ENCODE data around the gene BOD1.

BOD1 gene

DNA sequence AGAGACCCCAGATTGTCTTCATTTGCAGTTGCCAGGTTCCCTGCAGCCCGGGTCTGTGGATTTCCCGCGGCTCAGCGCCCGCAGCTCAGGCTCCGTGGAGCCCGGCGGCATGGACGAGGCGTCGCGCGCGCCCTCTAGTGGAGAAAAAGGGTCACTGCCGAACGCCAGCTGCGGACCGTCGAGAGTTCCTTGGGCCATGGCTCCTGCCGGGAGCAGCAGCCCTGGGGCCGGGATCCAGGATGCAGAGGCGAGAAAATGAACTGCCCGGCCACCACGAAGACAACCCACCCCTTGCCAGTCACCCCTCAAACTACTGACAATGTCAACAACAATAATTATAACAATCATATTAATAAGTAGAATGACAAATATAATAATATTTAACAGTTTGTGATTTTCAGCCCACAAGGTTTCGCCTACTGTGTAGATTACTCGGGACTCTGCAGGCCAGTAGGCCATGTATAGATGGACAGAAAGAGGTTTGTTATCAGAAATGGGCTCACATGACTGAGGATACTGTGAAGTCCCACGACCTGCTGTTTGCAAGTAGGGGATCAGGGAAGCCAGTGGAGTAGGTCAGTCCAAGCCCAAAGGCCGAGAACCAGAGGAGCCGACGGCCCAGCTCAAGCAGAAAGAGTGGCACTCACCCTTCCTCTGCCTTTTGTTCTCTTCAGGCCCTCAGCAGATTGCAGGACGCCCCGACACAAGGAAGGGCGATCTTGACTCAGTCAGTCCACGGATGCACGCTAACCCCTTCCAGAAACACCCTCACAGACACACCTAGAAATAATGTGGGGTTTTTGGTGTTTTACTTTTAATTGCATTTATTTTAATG is 43.1 kb downstream of the BOD1 start:
- peak; percentile 54 for DNase-seq

DNA sequence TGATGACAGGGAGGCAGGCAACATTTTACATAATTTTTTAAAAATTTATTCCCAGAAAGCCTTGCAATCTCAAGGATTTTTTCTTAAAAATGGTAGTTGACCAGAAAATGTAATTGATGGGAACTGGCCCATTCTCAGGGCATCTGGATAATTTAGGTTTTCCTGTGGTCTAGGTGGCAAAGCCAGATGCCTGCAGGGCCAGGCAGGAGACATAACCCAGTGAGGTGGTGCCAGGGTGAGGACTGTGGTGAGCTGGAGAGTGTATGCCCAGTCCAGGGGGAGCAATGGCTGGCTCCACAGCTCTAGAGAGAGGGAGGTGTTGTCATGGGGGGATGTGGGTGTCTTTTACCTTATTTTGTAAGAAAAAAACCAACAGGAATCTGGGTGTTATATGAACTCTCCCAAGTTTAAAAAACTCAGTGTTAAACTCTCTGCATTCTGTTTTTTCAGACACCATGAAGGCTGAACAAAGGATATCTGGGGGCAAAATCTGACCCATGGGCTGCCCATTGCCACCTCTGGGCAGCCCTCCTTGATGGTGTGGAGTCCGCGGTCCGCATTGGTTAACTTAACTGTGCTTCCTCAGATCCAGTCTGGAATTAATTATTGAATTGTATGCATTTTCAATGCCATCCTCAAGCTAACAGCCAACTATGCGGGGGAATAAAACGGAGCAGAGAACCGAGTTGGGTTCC is 43.9 kb downstream of the BOD1 start:
- DNase-seq, result no peak

DNA sequence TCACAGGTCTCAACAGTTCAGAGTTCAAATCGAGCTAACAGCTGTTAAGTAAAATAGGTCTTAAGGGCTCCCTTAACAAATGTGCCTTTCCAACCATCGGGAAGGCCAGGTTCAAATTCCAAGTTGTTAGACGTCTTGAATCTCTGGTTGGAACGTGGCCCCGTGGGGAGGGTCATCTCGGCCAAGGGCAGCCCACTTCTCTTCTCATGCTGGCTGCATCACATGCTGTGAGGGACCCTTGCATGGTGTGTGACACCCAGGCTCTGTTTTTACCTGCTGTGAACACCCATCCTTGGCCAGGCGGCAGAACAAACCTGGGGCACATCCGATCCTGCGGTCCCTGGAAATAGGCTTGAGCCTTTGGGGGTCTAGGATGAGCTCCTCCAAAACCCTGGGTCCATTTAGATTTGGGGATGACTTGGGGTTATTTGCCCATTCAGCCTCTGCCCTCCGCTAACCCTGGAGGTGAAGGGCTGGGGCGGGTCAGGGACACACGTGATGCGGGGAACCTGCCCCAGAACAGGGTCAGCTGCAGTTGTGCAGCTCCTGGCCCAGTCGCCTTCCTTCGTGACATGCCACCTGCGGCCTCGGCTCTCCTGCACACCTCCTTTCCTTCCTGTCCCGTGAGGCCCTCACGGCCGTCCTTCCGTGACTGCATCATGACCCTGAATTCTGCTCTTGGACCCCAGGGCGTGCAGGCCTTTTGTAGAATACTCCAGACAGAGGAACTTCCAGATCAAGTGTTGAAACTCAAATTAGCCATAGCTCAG is 45.9 kb downstream of the BOD1 start:
- no peak for DNase-seq

DNA sequence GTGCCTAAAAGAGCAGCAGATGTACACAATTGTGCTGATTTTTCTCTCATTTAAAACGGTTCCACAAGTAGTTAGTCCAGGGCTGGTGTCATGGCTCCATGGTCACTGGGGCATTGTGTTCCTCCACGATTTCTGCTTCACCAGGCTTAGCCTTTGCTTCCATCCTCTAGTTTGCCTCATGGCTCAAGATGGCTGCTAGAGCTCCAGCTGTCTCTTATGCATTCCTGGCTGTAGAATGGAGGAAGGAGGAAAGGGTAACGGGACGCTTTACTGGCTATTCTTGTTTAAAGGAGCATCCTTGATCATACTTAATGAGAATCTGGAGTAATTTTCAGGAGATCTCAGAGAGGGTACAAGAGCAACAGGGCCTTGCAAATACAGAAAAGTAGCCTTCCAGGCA is 47.7 kb downstream of the BOD1 start:
- DNase-seq, result no peak

DNA sequence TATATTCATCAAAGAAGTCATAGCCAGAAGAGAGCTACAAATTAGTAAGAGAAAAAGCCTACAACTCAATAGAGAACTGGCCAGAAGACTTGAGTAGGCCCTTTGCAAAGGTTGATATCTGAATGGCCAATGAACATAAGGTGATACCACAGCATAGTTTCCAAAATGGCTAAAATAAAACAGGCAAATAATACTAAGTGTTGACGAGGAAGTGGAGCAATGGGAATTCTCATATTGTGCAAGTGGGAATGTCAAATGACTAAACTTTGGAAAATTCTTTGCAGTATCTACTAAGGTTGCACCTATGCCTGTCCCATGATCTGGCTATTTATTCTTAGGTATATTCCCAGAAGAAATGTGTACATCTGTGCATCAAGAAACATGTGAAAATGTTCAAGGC is 48.3 kb downstream of the BOD1 start:
- DNase-seq, result no peak

DNA sequence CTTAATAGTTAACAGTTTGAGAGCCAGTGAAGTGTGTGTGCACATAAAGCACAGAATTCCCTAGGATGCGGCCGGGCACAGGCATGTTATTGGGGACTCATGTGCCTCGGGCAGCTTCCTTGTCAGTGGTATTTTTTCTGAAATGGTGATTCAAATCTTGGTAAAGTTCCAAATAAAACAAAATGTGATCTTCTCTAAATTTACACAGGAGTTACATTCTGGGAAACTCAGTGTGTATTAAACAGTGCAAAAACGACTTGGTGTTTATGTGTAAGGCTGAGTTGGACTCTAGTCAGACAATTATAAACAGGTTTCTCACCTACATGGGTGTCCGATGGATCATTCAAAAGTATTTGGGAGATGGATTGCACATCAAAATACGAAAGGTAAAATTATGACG is 48.9 kb downstream of the BOD1 start:
- DNase-seq, result no peak

DNA sequence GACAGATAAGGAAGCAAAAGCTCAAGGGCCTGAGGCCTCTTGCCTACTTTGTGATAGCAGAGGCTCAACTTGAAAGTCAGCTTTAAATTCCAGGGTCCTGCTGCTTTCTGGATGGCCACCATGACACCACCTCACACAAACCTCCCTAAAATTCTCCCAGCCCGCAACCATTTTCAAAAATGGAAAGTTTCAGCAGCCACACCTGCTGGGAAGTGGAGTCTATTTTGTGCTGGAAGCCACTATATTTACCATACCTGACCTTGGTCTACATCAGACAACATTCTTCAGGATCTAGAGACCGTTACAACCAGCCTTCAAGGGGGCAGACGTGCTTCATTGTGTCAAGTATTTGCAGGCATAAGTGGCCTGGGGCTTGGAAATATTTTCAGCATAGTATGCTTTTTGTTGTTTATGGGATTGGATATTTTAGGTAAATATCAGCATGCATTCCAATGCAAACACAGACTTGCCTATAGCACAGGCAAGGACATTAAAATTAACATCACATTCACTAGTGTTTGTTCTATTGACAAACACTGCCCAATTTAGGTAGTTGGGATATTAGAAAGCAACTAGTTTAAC is 50.9 kb downstream of the BOD1 start:
- DNase-seq, result no peak

DNA sequence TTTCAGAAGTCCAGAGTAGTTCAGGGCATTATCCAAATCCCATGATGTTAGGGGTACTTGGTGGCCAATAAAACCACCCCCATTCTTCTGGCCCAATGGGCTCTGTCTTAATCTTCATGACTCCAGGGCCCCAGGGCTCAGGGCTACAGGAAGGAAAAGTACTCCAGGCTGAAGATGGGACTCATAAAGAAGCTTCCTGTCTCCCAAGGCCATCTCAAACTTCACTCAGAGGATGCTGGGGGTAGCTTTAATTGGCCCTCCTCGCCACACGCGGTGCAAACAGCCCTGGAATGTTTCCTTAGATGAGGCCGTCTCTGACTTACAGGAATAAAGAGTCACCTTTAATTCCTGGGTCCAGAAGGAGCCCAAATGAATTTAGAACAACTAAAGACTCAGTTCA is 52.3 kb downstream of the BOD1 start:
- no peak for DNase-seq

DNA sequence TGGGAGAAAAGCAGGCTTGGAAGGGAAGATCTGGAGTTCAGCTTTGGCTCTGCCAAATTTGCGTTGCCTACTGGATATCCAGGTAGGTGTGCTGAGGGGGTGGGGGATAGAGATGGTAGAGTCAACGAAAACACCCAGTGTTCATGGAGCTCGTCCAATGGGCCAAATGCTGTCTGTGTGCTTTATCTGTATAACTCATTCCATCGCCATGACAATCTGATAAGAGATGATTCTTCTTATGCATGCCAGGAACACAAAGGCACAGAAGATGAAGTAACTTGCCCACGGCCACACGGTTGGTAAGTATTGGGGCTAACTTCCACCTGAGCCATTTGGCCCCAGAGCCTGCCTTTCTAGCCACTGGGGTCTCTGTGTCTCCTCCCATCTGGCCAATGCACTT is 53.2 kb downstream of the BOD1 start:
- DNase-seq, result no peak

DNA sequence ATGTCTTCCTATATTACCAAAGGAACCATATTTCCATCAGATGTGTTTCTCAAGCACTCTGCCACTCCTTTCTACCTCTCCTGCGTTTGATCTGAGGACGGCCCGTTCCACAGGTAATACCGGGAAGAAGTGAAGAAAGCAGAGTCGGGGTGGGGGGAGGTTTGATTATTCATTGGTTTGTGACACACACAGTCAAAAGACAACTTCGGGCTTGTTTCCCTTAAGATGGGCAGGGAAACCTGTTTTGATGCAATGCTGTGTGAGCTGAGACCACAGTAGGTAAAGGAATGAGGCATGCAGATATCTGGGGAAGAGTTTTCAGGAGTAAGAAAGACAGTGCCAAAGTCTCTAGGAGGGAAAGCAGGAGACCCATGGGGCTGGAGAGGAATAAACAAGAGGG is 54.0 kb downstream of the BOD1 start:
- no peak for DNase-seq
